Measurements from ENCODE around the gene PLA2G4B.

DNA sequence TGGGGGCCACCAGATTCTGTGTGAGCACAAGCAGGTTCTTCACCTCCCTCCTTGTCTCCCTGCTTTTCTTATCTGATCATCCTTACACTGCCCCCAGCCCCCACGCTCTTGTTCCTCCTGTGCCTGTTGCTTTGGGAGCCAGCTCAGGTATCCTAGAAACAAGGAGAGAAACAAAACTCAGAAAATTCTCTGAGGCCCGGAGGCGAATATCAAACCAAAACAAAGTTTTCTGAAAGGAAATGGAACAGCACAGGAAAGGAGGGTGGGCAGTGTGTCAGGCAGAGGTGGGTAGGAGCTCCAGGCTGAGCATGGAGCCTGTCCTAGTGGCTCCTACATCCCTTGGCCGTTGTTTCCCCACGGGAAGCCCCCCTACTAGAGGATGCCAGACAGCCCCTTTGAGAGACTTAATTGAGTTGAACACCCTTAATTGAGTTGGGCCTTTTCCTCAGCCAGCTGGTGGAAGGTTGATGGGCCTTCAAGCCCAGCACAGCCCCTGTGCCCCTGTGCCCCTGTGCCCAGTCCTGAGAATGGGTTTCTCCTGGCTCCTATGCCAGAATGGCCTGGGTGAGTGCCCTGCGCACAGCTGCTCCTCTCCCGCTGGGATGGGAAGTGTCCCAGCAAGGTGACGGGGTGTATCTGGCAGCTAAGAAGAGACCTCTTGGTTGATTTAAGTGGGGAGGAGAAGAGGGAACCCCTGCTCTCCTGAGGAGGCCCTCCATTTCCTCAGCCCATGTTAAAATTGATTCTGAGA lies 33.6 kb upstream of the PLA2G4B start:
- TF ChIP-seq CTCF (conservative IDR thresholded peaks at IDR 0.05) = no peak
- TF ChIP-seq EZH2 (IDR thresholded peaks at IDR 0.05; ENCODE audit: low read depth) = no peak

Measured in PC-9 (cell line).